ENCODE measurements around the gene PLPP4. TPM values are rescaled to one million over a fixed set of nuclear protein-coding genes. Genes with fewer than 3 reads are reported as not detected.

Gene PLPP4
- total and polyA plus RNA-seq, 2 donors from 2014 or later = 6.4 to 11.2 TPM

- DNase-seq = peak in 4 of 5 donors; percentile 57 to 87 (median 82)
- Histone ChIP-seq H3K27me3 (ENCODE audit: control insufficient read depth, insufficient read depth, low read length) (no peaks in the 10 kb centered on the region), H3K4me3 (ENCODE audit: low read length in 3 of 3) (no peak overlapping the region), H3K9me3 (ENCODE audit: control insufficient read depth in 2 of 3, insufficient read depth in 1 of 3, low read length in 3 of 3) (no peaks in the 10 kb centered on the region), H3K27ac (ENCODE audit: low read depth in 2 of 2, low read length in 2 of 2) (no peak overlapping the region), H3K9ac (ENCODE audit: low read length in 3 of 3) (no peak overlapping the region), H3K36me3 (ENCODE audit: control insufficient read depth in 2 of 3, insufficient read depth in 3 of 3, low read length in 3 of 3) (no peaks in the 10 kb centered on the region), H3K4me1 (ENCODE audit: control insufficient read depth in 2 of 3, insufficient read depth in 2 of 3, low read depth in 1 of 3, low read length in 3 of 3) (no peaks in the 10 kb centered on the region)
- no peak for TF ChIP-seq CTCF (IDR thresholded peaks at IDR 0.05; ENCODE audit: borderline replicate concordance, extremely low read depth, insufficient read depth)
- no peak for FAIRE-seq
- intact Hi-C loops (cut with DNase I) = no loop called here
Observed at GRCh38 chr10:120514035-120514620, 57.1 kb downstream of the PLPP4 start.

- TF ChIP-seq CTCF (IDR thresholded peaks at IDR 0.05; ENCODE audit: borderline replicate concordance, extremely low read depth, insufficient read depth) = no peak
- Histone ChIP-seq H3K36me3 (ENCODE audit: control insufficient read depth in 2 of 3, insufficient read depth in 3 of 3, low read length in 3 of 3) (no peaks in the 10 kb centered on the region), H3K9me3 (ENCODE audit: control insufficient read depth in 2 of 3, insufficient read depth in 1 of 3, low read length in 3 of 3) (no peaks in the 10 kb centered on the region), H3K4me1 (ENCODE audit: control insufficient read depth in 2 of 3, insufficient read depth in 2 of 3, low read depth in 1 of 3, low read length in 3 of 3) (no peaks in the 10 kb centered on the region), H3K9ac (ENCODE audit: low read length in 3 of 3) (no peak overlapping the region), H3K27ac (ENCODE audit: low read depth in 2 of 2, low read length in 2 of 2) (no peak overlapping the region), H3K27me3 (ENCODE audit: control insufficient read depth, insufficient read depth, low read length) (no peaks in the 10 kb centered on the region), H3K4me3 (ENCODE audit: low read length in 3 of 3) (no peak overlapping the region)
- FAIRE-seq = no peak
- DNase-seq = no peak
- intact Hi-C loops (cut with DNase I) = no loop called here
Observed at GRCh38 chr10:120514959-120515358, 57.9 kb downstream of the PLPP4 start.

- Histone ChIP-seq H3K4me3 (ENCODE audit: low read length in 3 of 3) (no peak overlapping the region), H3K36me3 (ENCODE audit: control insufficient read depth in 2 of 3, insufficient read depth in 3 of 3, low read length in 3 of 3) (no peaks in the 10 kb centered on the region), H3K27ac (ENCODE audit: low read depth in 2 of 2, low read length in 2 of 2) (no peak overlapping the region), H3K4me1 (ENCODE audit: control insufficient read depth in 2 of 3, insufficient read depth in 2 of 3, low read depth in 1 of 3, low read length in 3 of 3) (no peaks in the 10 kb centered on the region), H3K9me3 (ENCODE audit: control insufficient read depth in 2 of 3, insufficient read depth in 1 of 3, low read length in 3 of 3) (no peaks in the 10 kb centered on the region), H3K9ac (ENCODE audit: low read length in 3 of 3) (no peak overlapping the region), H3K27me3 (ENCODE audit: control insufficient read depth, insufficient read depth, low read length) (no peaks in the 10 kb centered on the region)
- no peak for DNase-seq
- FAIRE-seq = no peak
- intact Hi-C loops (cut with DNase I) = no loop called here
- no peak for TF ChIP-seq CTCF (IDR thresholded peaks at IDR 0.05; ENCODE audit: borderline replicate concordance, extremely low read depth, insufficient read depth)
Observed at GRCh38 chr10:120515741-120516140, 58.7 kb downstream of the PLPP4 start.

GRCh38 chr10:120516426-120516825 is 59.4 kb downstream of the PLPP4 start:
- no peak overlapping the region for H3K4me3 ChIP-seq (ENCODE audit: low read length in 3 of 3)
- no peak overlapping the region for H3K27ac ChIP-seq (ENCODE audit: low read depth in 2 of 2, low read length in 2 of 2)
- FAIRE-seq (no peak), DNase-seq (no peak)
- H3K4me1 ChIP-seq (ENCODE audit: control insufficient read depth in 2 of 3, insufficient read depth in 2 of 3, low read depth in 1 of 3, low read length in 3 of 3) = no peaks in the 10 kb centered on the region
- no peaks in the 10 kb centered on the region for H3K36me3 ChIP-seq (ENCODE audit: control insufficient read depth in 2 of 3, insufficient read depth in 3 of 3, low read length in 3 of 3)
- no peaks in the 10 kb centered on the region for H3K27me3 ChIP-seq (ENCODE audit: control insufficient read depth, insufficient read depth, low read length)
- H3K9me3 ChIP-seq (ENCODE audit: control insufficient read depth in 2 of 3, insufficient read depth in 1 of 3, low read length in 3 of 3) = no peaks in the 10 kb centered on the region
- H3K9ac ChIP-seq (ENCODE audit: low read length in 3 of 3) = no peak overlapping the region
- TF ChIP-seq CTCF (IDR thresholded peaks at IDR 0.05; ENCODE audit: borderline replicate concordance, extremely low read depth, insufficient read depth) = no peak
- intact Hi-C loops (cut with DNase I) = no loop called here

Data from kidney (tissue), 14 donors.